ENCODE data around the gene RPL39L. TPM values are rescaled to one million over a fixed set of nuclear protein-coding genes. Genes with fewer than 3 reads are reported as not detected.

Gene RPL39L
- total and polyA plus RNA-seq, 2 of the 13 experiments (the other 11 are each of a cell fraction or from before 2014, with no cell fraction given): not detected

- TF ChIP-seq NR2F1 (CRISPR knock-in tag; IDR thresholded peaks at IDR 0.05) (no peak), ARID3A (IDR thresholded peaks at IDR 0.05; ENCODE audit: low read depth, low read length) (no peak), ZFP82 (CRISPR knock-in tag; IDR thresholded peaks at IDR 0.05; ENCODE audit: borderline replicate concordance) (no peak), CC2D1A (CRISPR knock-in tag; IDR thresholded peaks at IDR 0.05) (no peak), BRF2 (CRISPR knock-in tag; IDR thresholded peaks at IDR 0.05) (no peak), ESRRA (CRISPR knock-in tag; IDR thresholded peaks at IDR 0.05; ENCODE audit: low read depth) (no peak), ZFP90 (CRISPR knock-in tag; IDR thresholded peaks at IDR 0.05; ENCODE audit: borderline replicate concordance) (no peak), IKZF5 (CRISPR knock-in tag; IDR thresholded peaks at IDR 0.05) (no peak), POLR2AphosphoS2 (IDR thresholded peaks at IDR 0.05; ENCODE audit: low read depth, low read length) (no peak), ZNF619 (CRISPR knock-in tag; IDR thresholded peaks at IDR 0.05) (no peak), ZNF547 (CRISPR knock-in tag; IDR thresholded peaks at IDR 0.05) (no peak), ZMAT3 (CRISPR knock-in tag; conservative IDR thresholded peaks at IDR 0.05) (no peak), SPEN (CRISPR knock-in tag; IDR thresholded peaks at IDR 0.05; ENCODE audit: low read depth) (peak; percentile 41; the same call in 1 of the 2 replicates), ELF3 (CRISPR knock-in tag; IDR thresholded peaks at IDR 0.05) (no peak), ZNF816 (CRISPR knock-in tag; IDR thresholded peaks at IDR 0.05; ENCODE audit: borderline replicate concordance) (no peak), KMT2B (CRISPR knock-in tag; IDR thresholded peaks at IDR 0.05) (no peak), ZSCAN5A (CRISPR knock-in tag; IDR thresholded peaks at IDR 0.05; ENCODE audit: borderline replicate concordance) (no peak), ZFX (CRISPR knock-in tag; IDR thresholded peaks at IDR 0.05; ENCODE audit: low read depth) (0 out of 2 replicates have a peak, but pooled peaks have one; percentile 30), ZNF549 (CRISPR knock-in tag; IDR thresholded peaks at IDR 0.05) (no peak), NFATC3 (CRISPR knock-in tag; IDR thresholded peaks at IDR 0.05) (no peak), ZBTB7A (CRISPR knock-in tag; IDR thresholded peaks at IDR 0.05) (no peak), FOXC1 (CRISPR knock-in tag; IDR thresholded peaks at IDR 0.05; ENCODE audit: borderline replicate concordance) (no peak), ZNF543 (CRISPR knock-in tag; IDR thresholded peaks at IDR 0.05) (no peak), KAT8 (CRISPR knock-in tag; IDR thresholded peaks at IDR 0.05) (0 out of 2 replicates have a peak, but pooled peaks have one; percentile 18), ZSCAN22 (CRISPR knock-in tag; IDR thresholded peaks at IDR 0.05) (no peak), NFKB2 (CRISPR knock-in tag; IDR thresholded peaks at IDR 0.05; ENCODE audit: borderline replicate concordance) (no peak), ZNF589 (CRISPR knock-in tag; conservative IDR thresholded peaks at IDR 0.05) (no peak)
These were observed 58.4 kb downstream of the RPL39L start (continued) for GRCh38 chr3:187080799-187081450.

All from HepG2 (cell line).